K562 (cell line): Measurements from ENCODE around the gene SORCS2. TPM values are rescaled to one million over a fixed set of nuclear protein-coding genes. Genes with fewer than 3 reads are reported as not detected.

Experiments
- ATAC-seq: fragments of 200-7000 bp; cut with Tn5 transposase; 3 replicates; pipeline ENCODE4 v1.9.1; 2020; ENCODE audit warnings: moderate library complexity
- BruUV-seq: library from RNA; stranded (reverse); fragments of 400-500 nt; replicated peaks from 2 replicates; lab custom pipeline; 2021; lab: Mats Ljungman, UMichigan
- CTCF ChIA-PET: fragments of 300-600 bp; formaldehyde crosslinking; extraction: SDS; loops from one replicate; lab custom pipeline; 2021; ENCODE audit warnings: low intra/inter-chr PET ratio; lab: Yijun Ruan, JAX
- POLR2A ChIA-PET: fragments of 300-600, 350-650 bp; sonication (Branson Sonifier 250); formaldehyde crosslinking; extraction: SDS; loops from one replicate; lab custom pipeline; 2021; ENCODE audit warnings: antibody characterized with exemption, inconsistent platforms; lab: Yijun Ruan, JAX
- DNase-seq, 4 experiments: peaks; one replicate each; pipeline versions ENCODE4 v3.0.0 to v3.0.0-alpha.2; 2011 to 2018; ENCODE audit warnings: low spot score in 3 of 4, mixed read lengths in 3 of 4; ENCODE audit errors: extremely low read depth in 1 of 4
- FAIRE-seq: peaks from 2 replicates; lab custom pipeline; 2011; peaks lifted over from hg19 to GRCh38; lab: Jason Lieb, UNC
- H2AFZ ChIP-seq: 2 replicates; pipeline ENCODE4 v1.6.0; 2011; ENCODE audit warnings: low read depth, low read length, control low read depth, inconsistent platforms
- H3K27ac ChIP-seq: fragments of 200-600 bp; 3 replicates; pipeline ENCODE4 v1.8.0; 2011; ENCODE audit warnings: low read depth, mild to moderate bottlenecking, control low read depth, inconsistent platforms, low read length, moderate library complexity, mixed read lengths; ENCODE audit errors: extremely low read depth
- H3K27me3 ChIP-seq, 2 experiments: fragments of 300-600 bp in 1 of 2; 2 replicates in 1 of 2; 3 replicates in 1 of 2; pipeline versions ENCODE4 v1.6.0 to v1.8.0; 2011; ENCODE audit warnings: inconsistent platforms in 2 of 2, low read length in 2 of 2, mild to moderate bottlenecking in 1 of 2, mixed read lengths in 1 of 2, moderate library complexity in 1 of 2; ENCODE audit not compliant: control insufficient read depth in 2 of 2, insufficient read depth in 2 of 2
- H3K36me3 ChIP-seq: fragments of 300-600 bp; 3 replicates; pipeline ENCODE4 v1.8.0; 2011; ENCODE audit warnings: mild to moderate bottlenecking, low read length, inconsistent platforms; ENCODE audit not compliant: control insufficient read depth, insufficient read depth
- H3K4me1 ChIP-seq, 2 experiments: fragments of 200-600 bp in 1 of 2; replicated peaks in 1 of 2; 2 replicates in 1 of 2; 3 replicates in 1 of 2; pipeline versions ENCODE4 v1.5.1 to v1.8.0; 2011; ENCODE audit warnings: inconsistent platforms in 2 of 2, low read length in 2 of 2, mild to moderate bottlenecking in 1 of 2, mixed read lengths in 1 of 2, moderate library complexity in 1 of 2; ENCODE audit not compliant: control insufficient read depth in 2 of 2, insufficient read depth in 2 of 2
- H3K4me2 ChIP-seq: 2 replicates; pipeline ENCODE4 v1.6.1; 2011; ENCODE audit warnings: low read length, control low read depth, inconsistent platforms, mixed read lengths; ENCODE audit not compliant: insufficient read depth
- H3K4me3 ChIP-seq: fragments of 200-600 bp; sonication (generic), shearing (Covaris generic); 2 replicates; pipeline ENCODE4 v1.5.1; 2016; ENCODE audit warnings: control low read depth, inconsistent platforms
- H3K79me2 ChIP-seq: fragments of 200-600 bp; 3 replicates; pipeline ENCODE4 v1.8.0; 2011; ENCODE audit warnings: low read length, inconsistent platforms; ENCODE audit not compliant: control insufficient read depth, insufficient read depth
- H3K9ac ChIP-seq, 2 experiments: 2 replicates each; pipeline versions ENCODE4 v1.6.0 to v1.6.1; 2011; ENCODE audit warnings: low read depth in 2 of 2, low read length in 2 of 2, control low read depth in 1 of 2, inconsistent platforms in 1 of 2, mild to moderate bottlenecking in 1 of 2, mixed read lengths in 1 of 2; ENCODE audit not compliant: insufficient read depth in 1 of 2
- H3K9me1 ChIP-seq: one replicate; pipeline ENCODE4 v1.6.0; 2011; ENCODE audit warnings: inconsistent platforms, mild to moderate bottlenecking, low read length, moderate library complexity; ENCODE audit not compliant: control insufficient read depth, insufficient read depth
- H3K9me3 ChIP-seq: replicated peaks from 2 replicates; pipeline ENCODE4 v1.5.1; 2011; ENCODE audit warnings: low read depth, low read length, inconsistent platforms; ENCODE audit not compliant: control insufficient read depth, insufficient read depth
- H4K20me1 ChIP-seq: replicated peaks from 2 replicates; pipeline ENCODE4 v1.6.1; 2011; ENCODE audit warnings: low read length, inconsistent platforms, mixed read lengths; ENCODE audit not compliant: control insufficient read depth, insufficient read depth
- ADNP ChIP-seq: fragments of 200-800 bp; sonication (Bioruptor generic); IDR thresholded peaks from 2 replicates; pipeline ENCODE4 v1.6.1; 2016; ENCODE audit warnings: missing genetic modification characterization, missing compliant biosample characterization
- CBFA2T2 ChIP-seq: fragments of 450-650 bp; conservative IDR thresholded peaks from 2 replicates; pipeline ENCODE4 v1.6.1; 2017; ENCODE audit warnings: mild to moderate bottlenecking
- CHD2 ChIP-seq: IDR thresholded peaks from 2 replicates; pipeline ENCODE4 v1.6.1; 2011; ENCODE audit warnings: low read depth, low read length
- CREB1 ChIP-seq, 2 experiments: sonication (generic) in 1 of 2; formaldehyde crosslinking in 1 of 2; IDR thresholded peaks; 2 replicates each; pipeline versions ENCODE4 v1.6.1 to v1.8.0; 2012 to 2022; ENCODE audit warnings: inconsistent platforms in 1 of 2, mild to moderate bottlenecking in 1 of 2, missing genetic modification reagents in 1 of 2, moderate library complexity in 1 of 2
- CREM ChIP-seq: IDR thresholded peaks from 2 replicates; pipeline ENCODE4 v1.6.1; 2014; ENCODE audit warnings: antibody characterized with exemption, low read depth
- FOSL1 ChIP-seq: fragments of 200-800 bp; sonication (Bioruptor generic); conservative IDR thresholded peaks from 2 replicates; pipeline ENCODE4 v1.6.1; 2016; ENCODE audit warnings: missing genetic modification characterization, missing compliant biosample characterization
- HMG20A ChIP-seq: fragments of 450-650 bp; formaldehyde crosslinking; conservative IDR thresholded peaks from 2 replicates; pipeline ENCODE4 v1.4.0; 2020; ENCODE audit warnings: mild to moderate bottlenecking, mixed read lengths
- HNRNPUL1 ChIP-seq: fragments of 200-400 bp; formaldehyde crosslinking; IDR thresholded peaks from 2 replicates; pipeline ENCODE4 v1.6.1; 2017; ENCODE audit warnings: low read length
- MECOM ChIP-seq: fragments of 250-450 bp; sonication (Bioruptor Pico); IDR thresholded peaks from 2 replicates; pipeline ENCODE4 v1.8.0; 2022; ENCODE audit warnings: inconsistent platforms
- PTRF ChIP-seq: fragments of 450-650 bp; IDR thresholded peaks from 2 replicates; pipeline ENCODE4 v1.6.1; 2016; ENCODE audit warnings: mild to moderate bottlenecking, missing genetic modification characterization, missing compliant biosample characterization
- SMAD3 ChIP-seq: fragments of 450-650 bp; formaldehyde crosslinking; conservative IDR thresholded peaks from 2 replicates; pipeline ENCODE4 v1.4.0; 2020; ENCODE audit warnings: mild to moderate bottlenecking
- SP2 ChIP-seq: IDR thresholded peaks from 2 replicates; pipeline ENCODE4 v1.6.1; 2011; ENCODE audit warnings: mild to moderate bottlenecking, low read depth, low read length, moderate library complexity; ENCODE audit not compliant: poor library complexity, severe bottlenecking; ENCODE audit errors: extremely low read depth
- TSC22D4 ChIP-seq: fragments of 450-650 bp; IDR thresholded peaks from 2 replicates; pipeline ENCODE4 v1.6.1; 2016; ENCODE audit warnings: missing genetic modification characterization, missing biosample characterization, control low read depth
- ZFPM2 ChIP-seq: fragments of 250-450 bp; sonication (Bioruptor Pico); IDR thresholded peaks from 2 replicates; pipeline ENCODE4 v1.5.1; 2022; ENCODE audit warnings: mild to moderate bottlenecking
- WGBS: fragments of 100-300 bp; shearing (Covaris generic); methylation state at CpG from one replicate; pipeline ENCODE4 v1.1.6; 2016; ENCODE audit warnings: low coverage, mixed read lengths; ENCODE audit not compliant: insufficient coverage; ENCODE audit errors: missing lambda C conversion rate; 5-methylcytosine and 5-hydroxymethylcytosine counted together
- in situ Hi-C: fragments of 300-500 bp; cut with MboI; formaldehyde crosslinking; loops from 4 replicates; pipeline ENCODE4 v1.15.0; 2018; ENCODE audit warnings: inconsistent platforms, mixed read lengths
- intact Hi-C: fragments of 100-400 bp; cut with micrococcal nuclease; formaldehyde crosslinking; loops from 2 replicates; pipeline ENCODE4 v1.14.2; 2022
- polyA plus RNA-seq, 8 experiments: library from polyadenylated mRNA; depleted of rRNA in 4 of 8; stranded (reverse) in 5 of 8; unstranded in 3 of 8; fragments of >200 nt; fragmentation: Nextera tagmentation in 2 of 8; fragmentation: Illumina TruSeq in 1 of 8; extraction: Ambion mirVana in 2 of 8; extraction: Trizol in 1 of 8; gene quantifications; 2 replicates each; pipeline versions ENCODE4 v1.2.1 to v1.2.3, GENCODE V29; 2011 to 2014; ENCODE audit warnings: inconsistent platforms in 1 of 8, missing spikeins in 1 of 8
- total RNA-seq, 7 experiments: library from RNA; depleted of rRNA in 6 of 7; stranded (reverse); fragments of >200 nt in 6 of 7; fragmentation: Illumina TruSeq in 2 of 7; extraction: Trizol in 2 of 7; gene quantifications; 2 replicates each; pipeline versions ENCODE4 v1.2.1 to v1.2.3, GENCODE V29; 2011 to 2021; ENCODE audit warnings: low replicate concordance in 1 of 7
- TF ChIP-seq, protein P1 (sequence below): fragments of 450-650 bp; IDR thresholded peaks from 2 replicates; pipeline ENCODE4 v1.6.1; 2017; ENCODE audit warnings: mild to moderate bottlenecking, moderate library complexity

SORCS2 gene
- total and polyA plus RNA-seq, 9 of the 15 experiments (the other 6 are each of a cell fraction or from before 2014, with no cell fraction given) = not detected

DNA sequence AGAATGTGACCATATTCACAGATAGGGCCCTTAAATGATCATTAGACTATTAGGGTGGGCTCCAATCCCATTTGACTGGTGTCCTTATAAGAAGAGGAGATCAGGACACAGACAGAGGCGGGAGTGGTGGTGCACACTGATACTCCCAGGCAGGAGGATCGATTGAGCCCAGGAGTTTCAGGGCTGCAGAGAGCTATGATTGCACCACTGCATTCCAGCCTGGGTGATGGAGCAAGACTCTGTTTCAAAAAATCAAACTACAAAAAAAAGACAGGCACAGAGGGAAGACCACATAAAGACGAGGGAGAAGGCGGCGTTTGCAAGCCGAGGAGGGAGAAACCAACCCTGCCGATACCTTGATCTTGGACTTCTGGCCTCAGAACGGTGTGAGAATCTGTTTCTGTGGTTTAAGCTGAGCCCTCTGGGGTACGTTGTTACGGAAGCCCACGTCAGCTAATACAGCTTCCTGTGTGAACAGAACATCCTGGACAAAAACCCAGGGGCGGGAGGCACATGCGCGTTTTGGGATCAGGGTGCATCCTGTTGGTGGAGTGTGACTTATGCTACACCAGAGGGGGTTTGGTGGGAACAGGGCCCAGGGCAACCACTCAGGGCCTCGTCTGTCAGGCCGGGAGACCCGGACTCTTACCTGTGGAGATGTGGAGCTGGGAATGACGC, 454.2 kb downstream of the SORCS2 start:
- ATAC-seq (no peak), FAIRE-seq (no peak), DNase-seq (no peak)
- peaks cover 0 to 14% of the 10 kb centered on the region in 2 experiments; a peak in 2 of 5 replicates for H3K27me3 ChIP-seq
- no peak overlapping the region for H3K9ac ChIP-seq
- BruUV-seq = no TSS peak
- no peak overlapping the region for H3K4me3 ChIP-seq
- ChIA-PET CTCF (no interaction called here), POLR2A (interaction anchor here (0.6 kb wide), 1 partner anchor 420 kb away, joined by 3 read pairs; no protein-coding TSS in a partner anchor)
- in situ Hi-C loops = no loop called here
- no peaks in the 10 kb centered on the region; the same call in 1 of the 2 replicates for H3K9me3 ChIP-seq
- intact Hi-C loops = no loop called here
- H3K79me2 ChIP-seq = no peaks in the 10 kb centered on the region
- 0 out of 2 replicates have a peak, but pooled peaks cover under 1% of the 10 kb centered on the region for H4K20me1 ChIP-seq
- H3K27ac ChIP-seq = no peak overlapping the region
- H3K9me1 ChIP-seq = no peaks in the 10 kb centered on the region
- H3K4me1 ChIP-seq = peaks cover 3% of the 10 kb centered on the region in 2 experiments; a peak in 1 of 5 replicates
- H2AFZ ChIP-seq = no peak overlapping the region
- no peak for TF ChIP-seq CHD2
- TF ChIP-seq ADNP (tag) = no peak
- TF ChIP-seq CREM = peak; percentile 26; the same call in 1 of the 2 replicates
- no peak overlapping the region for H3K4me2 ChIP-seq
- H3K36me3 ChIP-seq = no peaks in the 10 kb centered on the region
- WGBS = 9% methylated on average over 17 of the region's 18 CpGs

DNA sequence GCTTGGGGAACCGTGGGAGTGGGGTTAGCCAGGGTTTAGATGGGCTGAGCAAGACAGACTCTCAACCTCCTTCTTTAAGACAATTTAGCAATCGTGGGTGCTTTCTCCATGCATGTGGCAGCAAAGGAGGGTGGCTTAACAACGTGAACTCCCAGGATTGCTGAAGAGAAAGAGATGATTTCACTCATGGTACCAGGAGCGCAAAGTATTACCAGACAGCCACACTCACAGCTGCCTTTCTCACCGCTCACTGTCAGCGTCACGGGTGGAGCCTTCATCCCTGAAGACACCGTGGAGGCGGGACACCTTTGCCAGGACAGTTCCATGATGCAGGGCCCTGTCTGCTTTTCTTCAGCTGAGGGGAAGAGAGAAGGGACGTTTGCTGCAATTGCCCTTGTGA, 454.8 kb downstream of the SORCS2 start:
- Histone ChIP-seq H3K27ac (no peak overlapping the region), H3K4me3 (no peak overlapping the region), H3K36me3 (no peaks in the 10 kb centered on the region), H2AFZ (no peak overlapping the region), H3K79me2 (no peaks in the 10 kb centered on the region)
- FAIRE-seq = no peak
- no TSS peak for BruUV-seq
- CTCF ChIA-PET = no interaction called here
- TF ChIP-seq CBFA2T2 (no peak), TSC22D4 (tag) (no peak), SMAD3 (CRISPR knock-in tag) (no peak), CREB1 (IDR thresholded peaks at IDR 0.05) (no peak), CREB1 (CRISPR knock-in tag; IDR thresholded peaks at IDR 0.05) (no peak), MECOM (CRISPR knock-in tag) (no peak), SP2 (no peak), ZFPM2 (CRISPR knock-in tag) (no peak), HNRNPUL1 (no peak), FOSL1 (no peak), PTRF (tag) (no peak), HMG20A (CRISPR knock-in tag) (no peak)
- TF ChIP-seq, protein P1, sequence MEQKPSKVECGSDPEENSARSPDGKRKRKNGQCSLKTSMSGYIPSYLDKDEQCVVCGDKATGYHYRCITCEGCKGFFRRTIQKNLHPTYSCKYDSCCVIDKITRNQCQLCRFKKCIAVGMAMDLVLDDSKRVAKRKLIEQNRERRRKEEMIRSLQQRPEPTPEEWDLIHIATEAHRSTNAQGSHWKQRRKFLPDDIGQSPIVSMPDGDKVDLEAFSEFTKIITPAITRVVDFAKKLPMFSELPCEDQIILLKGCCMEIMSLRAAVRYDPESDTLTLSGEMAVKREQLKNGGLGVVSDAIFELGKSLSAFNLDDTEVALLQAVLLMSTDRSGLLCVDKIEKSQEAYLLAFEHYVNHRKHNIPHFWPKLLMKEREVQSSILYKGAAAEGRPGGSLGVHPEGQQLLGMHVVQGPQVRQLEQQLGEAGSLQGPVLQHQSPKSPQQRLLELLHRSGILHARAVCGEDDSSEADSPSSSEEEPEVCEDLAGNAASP = no peak
- TF ChIP-seq, all 486 proteins: peak for 0
- 0 out of 2 replicates have a peak, but pooled peaks cover 5% of the 10 kb centered on the region for H4K20me1 ChIP-seq
- in situ Hi-C loops (no loop called here), intact Hi-C loops (no loop called here)
- no peak for DNase-seq
- no peak for ATAC-seq
- no peaks in the 10 kb centered on the region; the same call in 1 of the 2 replicates for H3K9me3 ChIP-seq
- H3K9me1 ChIP-seq = no peaks in the 10 kb centered on the region
- peaks cover 0 to 14% of the 10 kb centered on the region in 2 experiments; a peak in 2 of 5 replicates for H3K27me3 ChIP-seq
- peaks cover 3% of the 10 kb centered on the region in 2 experiments; a peak in 1 of 5 replicates for H3K4me1 ChIP-seq
- POLR2A ChIA-PET = interaction anchor here (0.6 kb wide), 1 partner anchor 421 kb away, joined by 3 read pairs; no protein-coding TSS in a partner anchor
- no peak overlapping the region for H3K9ac ChIP-seq
- H3K4me2 ChIP-seq = no peak overlapping the region
- WGBS = 10% methylated on average over 10 of the region's 10 CpGs
